ENCODE data around the gene HDGFL3. TPM values are rescaled to one million over a fixed set of nuclear protein-coding genes. Genes with fewer than 3 reads are reported as not detected.

HDGFL3 gene
- total and polyA plus RNA-seq, 2 experiments from 2014 or later: 31.3 to 50.6 TPM

GRCh38 chr15:83199288-83199687 is 8.3 kb downstream of the HDGFL3 start:
- peaks cover 28% of the 10 kb centered on the region for H4K20me1 ChIP-seq (ENCODE audit: insufficient read depth, poor library complexity, severe bottlenecking)
- no peak for TF ChIP-seq EZH2phosphoT487 (IDR thresholded peaks at IDR 0.05; ENCODE audit: low read depth, severe bottlenecking, unreplicated experiment)
- TF ChIP-seq CTCF (IDR thresholded peaks at IDR 0.05; ENCODE audit: poor library complexity): no peak
- no peak for TF ChIP-seq EZH2 (IDR thresholded peaks at IDR 0.05; ENCODE audit: borderline replicate concordance)
- H2AFZ ChIP-seq: no peak overlapping the region
- H3K27me3 ChIP-seq: no peaks in the 10 kb centered on the region
- peaks cover 97% of the 10 kb centered on the region for H3K79me2 ChIP-seq
- H3K9me3 ChIP-seq (ENCODE audit: low read depth): no peaks in the 10 kb centered on the region
- H3K27ac ChIP-seq: no peak overlapping the region
- H3K4me3 ChIP-seq: no peak overlapping the region
- no peak for DNase-seq (ENCODE audit: low spot score)
- H3K36me3 ChIP-seq (replicated peaks; ENCODE audit: insufficient read depth, low read depth): no peaks in the 10 kb centered on the region
- no peaks in the 10 kb centered on the region for H3K9me2 ChIP-seq (replicated peaks; ENCODE audit: insufficient read depth)
- 100% methylated on average over 1 of the region's 1 CpG for WGBS (ENCODE audit: low lambda C conversion rate, missing lambda C conversion rate)
- H3K4me2 ChIP-seq: no peak overlapping the region
- H3K4me1 ChIP-seq (ENCODE audit: insufficient read depth): no peaks in the 10 kb centered on the region

- Histone ChIP-seq H3K27me3 (no peaks in the 10 kb centered on the region), H2AFZ (no peak overlapping the region), H3K4me2 (no peak overlapping the region), H3K4me1 (ENCODE audit: insufficient read depth) (no peaks in the 10 kb centered on the region), H3K36me3 (replicated peaks; ENCODE audit: insufficient read depth, low read depth) (no peaks in the 10 kb centered on the region), H3K79me2 (peaks cover 97% of the 10 kb centered on the region), H3K27ac (no peak overlapping the region), H3K9me3 (ENCODE audit: low read depth) (no peaks in the 10 kb centered on the region), H3K9me2 (replicated peaks; ENCODE audit: insufficient read depth) (no peaks in the 10 kb centered on the region), H3K4me3 (no peak overlapping the region), H4K20me1 (ENCODE audit: insufficient read depth, poor library complexity, severe bottlenecking) (peaks cover 23% of the 10 kb centered on the region)
- DNase-seq (ENCODE audit: low spot score): no peak
- TF ChIP-seq CTCF (IDR thresholded peaks at IDR 0.05; ENCODE audit: poor library complexity) (no peak), EZH2 (IDR thresholded peaks at IDR 0.05; ENCODE audit: borderline replicate concordance) (no peak), EZH2phosphoT487 (IDR thresholded peaks at IDR 0.05; ENCODE audit: low read depth, severe bottlenecking, unreplicated experiment) (no peak)
- 92% methylated on average over 3 of the region's 3 CpGs for WGBS (ENCODE audit: low lambda C conversion rate, missing lambda C conversion rate)
Measured at GRCh38 chr15:83198476-83198875, 9.1 kb downstream of the HDGFL3 start.

- Histone ChIP-seq H3K4me1 (ENCODE audit: insufficient read depth) (no peaks in the 10 kb centered on the region), H2AFZ (no peak overlapping the region), H3K4me3 (no peak overlapping the region), H3K9me2 (replicated peaks; ENCODE audit: insufficient read depth) (no peaks in the 10 kb centered on the region), H3K9me3 (ENCODE audit: low read depth) (no peaks in the 10 kb centered on the region), H3K27ac (no peak overlapping the region), H3K4me2 (no peak overlapping the region), H4K20me1 (ENCODE audit: insufficient read depth, poor library complexity, severe bottlenecking) (peaks cover 18% of the 10 kb centered on the region), H3K27me3 (no peaks in the 10 kb centered on the region), H3K79me2 (peaks cover 95% of the 10 kb centered on the region), H3K36me3 (replicated peaks; ENCODE audit: insufficient read depth, low read depth) (no peaks in the 10 kb centered on the region)
- no peak for DNase-seq (ENCODE audit: low spot score)
- TF ChIP-seq EZH2phosphoT487 (IDR thresholded peaks at IDR 0.05; ENCODE audit: low read depth, severe bottlenecking, unreplicated experiment) (no peak), EZH2 (IDR thresholded peaks at IDR 0.05; ENCODE audit: borderline replicate concordance) (no peak)
- WGBS (ENCODE audit: low lambda C conversion rate, missing lambda C conversion rate): 73% methylated on average over 2 of the region's 2 CpGs
Measured at GRCh38 chr15:83194528-83194927, 13.1 kb downstream of the HDGFL3 start.

GRCh38 chr15:83193721-83194120 is 13.9 kb downstream of the HDGFL3 start:
- 94% methylated on average over 2 of the region's 2 CpGs for WGBS (ENCODE audit: low lambda C conversion rate, missing lambda C conversion rate)

More at GRCh38 chr15:83193721-83194120, 13.9 kb downstream of the HDGFL3 start:
- TF ChIP-seq EZH2phosphoT487 (IDR thresholded peaks at IDR 0.05; ENCODE audit: low read depth, severe bottlenecking, unreplicated experiment) (no peak), EZH2 (IDR thresholded peaks at IDR 0.05; ENCODE audit: borderline replicate concordance) (no peak), CTCF (IDR thresholded peaks at IDR 0.05; ENCODE audit: poor library complexity) (no peak)
- H3K27ac ChIP-seq: no peak overlapping the region
- no peak overlapping the region for H3K4me3 ChIP-seq
- H3K9me2 ChIP-seq (replicated peaks; ENCODE audit: insufficient read depth): no peaks in the 10 kb centered on the region
- no peaks in the 10 kb centered on the region for H3K36me3 ChIP-seq (replicated peaks; ENCODE audit: insufficient read depth, low read depth)
- no peaks in the 10 kb centered on the region for H3K4me1 ChIP-seq (ENCODE audit: insufficient read depth)
- no peak for DNase-seq (ENCODE audit: low spot score)
- H3K9me3 ChIP-seq (ENCODE audit: low read depth): no peaks in the 10 kb centered on the region
- no peak overlapping the region for H2AFZ ChIP-seq
- peaks cover 18% of the 10 kb centered on the region for H4K20me1 ChIP-seq (ENCODE audit: insufficient read depth, poor library complexity, severe bottlenecking)
- H3K27me3 ChIP-seq: no peaks in the 10 kb centered on the region
- no peak overlapping the region for H3K4me2 ChIP-seq
- H3K79me2 ChIP-seq: peaks cover 94% of the 10 kb centered on the region

All from hepatocyte (in vitro differentiated cells).